Peyer's patch (tissue), 4 donors: ENCODE data around the gene ARHGAP22. TPM values are rescaled to one million over a fixed set of nuclear protein-coding genes. Genes with fewer than 3 reads are reported as not detected.

Source experiments
- DNase-seq, 3 donors: peaks; one replicate each; pipeline ENCODE4 v3.0.0-alpha.2; 2017 to 2019
- H3K27ac ChIP-seq, 4 donors: fragments of 200-600 bp; sonication (generic); one replicate each; pipeline ENCODE4 v1.5.1; 2016 to 2019
- H3K27me3 ChIP-seq, 2 donors: fragments of 200-600 bp; sonication (generic); one replicate each; pipeline ENCODE4 v1.5.1; 2019
- H3K36me3 ChIP-seq, 3 donors: fragments of 200-600 bp; sonication (generic); one replicate each; pipeline ENCODE4 v1.5.1; 2016 to 2019
- H3K4me1 ChIP-seq, 4 donors: fragments of 200-600 bp; sonication (generic); one replicate each; pipeline ENCODE4 v1.5.1; 2016 to 2019
- H3K4me3 ChIP-seq, 4 donors: fragments of 200-600 bp; sonication (generic); 1 replicate in 3 of 4; 2 replicates in 1 of 4; pipeline ENCODE4 v1.5.1; 2016 to 2019; ENCODE audit warnings: mild to moderate bottlenecking in 1 of 4
- H3K9me3 ChIP-seq, 4 donors: fragments of 200-600 bp; sonication (generic); one replicate each; pipeline ENCODE4 v1.5.1; 2016 to 2019; ENCODE audit warnings: mild to moderate bottlenecking in 1 of 4
- POLR2A ChIP-seq, 2 donors: fragments of 450-650 bp; IDR thresholded peaks; one replicate each; pipeline ENCODE4 v1.5.1; 2017; ENCODE audit warnings: antibody characterized with exemption in 2 of 2, mild to moderate bottlenecking in 2 of 2, moderate library complexity in 2 of 2
- total RNA-seq, 4 donors: library from RNA; depleted of rRNA; stranded (reverse); fragments of >200 nt; gene quantifications; one replicate each; pipeline ENCODE4 v1.1.0, GENCODE V29; 2016
- TF ChIP-seq, protein P1 (sequence below), 6 experiments: fragments of 450-650 bp in 4 of 6; fragments of 200-600 bp in 2 of 6; sonication (generic) in 1 of 6; IDR thresholded peaks; one replicate each; pipeline ENCODE4 v1.5.1; 2017 to 2019; ENCODE audit warnings: antibody characterized with exemption in 6 of 6, mild to moderate bottlenecking in 3 of 6, moderate library complexity in 1 of 6

ARHGAP22 gene, protein sequence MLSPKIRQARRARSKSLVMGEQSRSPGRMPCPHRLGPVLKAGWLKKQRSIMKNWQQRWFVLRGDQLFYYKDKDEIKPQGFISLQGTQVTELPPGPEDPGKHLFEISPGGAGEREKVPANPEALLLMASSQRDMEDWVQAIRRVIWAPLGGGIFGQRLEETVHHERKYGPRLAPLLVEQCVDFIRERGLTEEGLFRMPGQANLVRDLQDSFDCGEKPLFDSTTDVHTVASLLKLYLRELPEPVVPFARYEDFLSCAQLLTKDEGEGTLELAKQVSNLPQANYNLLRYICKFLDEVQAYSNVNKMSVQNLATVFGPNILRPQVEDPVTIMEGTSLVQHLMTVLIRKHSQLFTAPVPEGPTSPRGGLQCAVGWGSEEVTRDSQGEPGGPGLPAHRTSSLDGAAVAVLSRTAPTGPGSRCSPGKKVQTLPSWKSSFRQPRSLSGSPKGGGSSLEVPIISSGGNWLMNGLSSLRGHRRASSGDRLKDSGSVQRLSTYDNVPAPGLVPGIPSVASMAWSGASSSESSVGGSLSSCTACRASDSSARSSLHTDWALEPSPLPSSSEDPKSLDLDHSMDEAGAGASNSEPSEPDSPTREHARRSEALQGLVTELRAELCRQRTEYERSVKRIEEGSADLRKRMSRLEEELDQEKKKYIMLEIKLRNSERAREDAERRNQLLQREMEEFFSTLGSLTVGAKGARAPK
- total RNA-seq: 10 to 100 TPM in 1 of 4 donors, 1 to 10 TPM in 2, not detected in 1; 1.9 to 10.7 (median 8.3) TPM

DNA sequence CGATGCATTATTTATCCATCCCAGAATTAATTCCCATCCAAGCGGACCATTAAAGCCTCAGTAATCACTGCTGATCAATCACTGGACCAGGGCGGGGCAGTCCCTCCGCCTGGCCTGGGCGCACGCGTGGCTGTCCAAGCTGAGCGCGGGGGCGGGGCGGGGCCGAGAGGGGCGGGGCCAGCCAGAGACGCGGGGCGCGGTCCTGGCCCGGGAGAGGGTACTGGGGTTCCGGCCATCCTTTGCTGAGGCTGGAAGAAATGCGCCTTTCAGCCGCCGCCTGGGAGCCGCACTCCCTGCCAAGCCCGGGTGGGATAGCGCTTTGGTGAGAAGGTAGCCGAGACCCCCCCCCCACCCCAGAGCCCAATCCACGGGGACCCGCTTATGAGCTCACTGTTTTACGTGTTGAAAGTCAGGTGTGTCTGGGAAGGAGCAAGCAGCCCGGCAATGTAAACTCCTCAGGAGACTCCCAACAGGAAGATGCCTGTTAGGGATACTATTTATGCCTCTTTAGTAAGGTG is at the start of gene ARHGAP22:
TSS of gene ARHGAP22 (minus strand) at position 83 of the 518 bp plus-strand sequence. CDS start 277 bp downstream, outside the sequence.
- H3K27me3 ChIP-seq: no peaks in the 10 kb centered on the region
- H3K27ac ChIP-seq: peak within 1 kb of the TSS in 1 of 4 donors; percentile 34
- peak within 1 kb of the TSS; percentile 7 to 40 (median 25) for H3K4me3 ChIP-seq
- DNase-seq: peak; percentile 40 to 61 (median 56)
- TF ChIP-seq POLR2A (IDR thresholded peaks at IDR 0.05): no peak
- TF ChIP-seq, protein P1, sequence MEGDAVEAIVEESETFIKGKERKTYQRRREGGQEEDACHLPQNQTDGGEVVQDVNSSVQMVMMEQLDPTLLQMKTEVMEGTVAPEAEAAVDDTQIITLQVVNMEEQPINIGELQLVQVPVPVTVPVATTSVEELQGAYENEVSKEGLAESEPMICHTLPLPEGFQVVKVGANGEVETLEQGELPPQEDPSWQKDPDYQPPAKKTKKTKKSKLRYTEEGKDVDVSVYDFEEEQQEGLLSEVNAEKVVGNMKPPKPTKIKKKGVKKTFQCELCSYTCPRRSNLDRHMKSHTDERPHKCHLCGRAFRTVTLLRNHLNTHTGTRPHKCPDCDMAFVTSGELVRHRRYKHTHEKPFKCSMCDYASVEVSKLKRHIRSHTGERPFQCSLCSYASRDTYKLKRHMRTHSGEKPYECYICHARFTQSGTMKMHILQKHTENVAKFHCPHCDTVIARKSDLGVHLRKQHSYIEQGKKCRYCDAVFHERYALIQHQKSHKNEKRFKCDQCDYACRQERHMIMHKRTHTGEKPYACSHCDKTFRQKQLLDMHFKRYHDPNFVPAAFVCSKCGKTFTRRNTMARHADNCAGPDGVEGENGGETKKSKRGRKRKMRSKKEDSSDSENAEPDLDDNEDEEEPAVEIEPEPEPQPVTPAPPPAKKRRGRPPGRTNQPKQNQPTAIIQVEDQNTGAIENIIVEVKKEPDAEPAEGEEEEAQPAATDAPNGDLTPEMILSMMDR (IDR thresholded peaks at IDR 0.05): no peak
- no peaks in the 10 kb centered on the region for H3K9me3 ChIP-seq
- H3K36me3 ChIP-seq: no peaks in the 10 kb centered on the region
- H3K4me1 ChIP-seq: peaks cover 0 to 9% (median 3%) of the 10 kb centered on the region in 4 donors

DNA sequence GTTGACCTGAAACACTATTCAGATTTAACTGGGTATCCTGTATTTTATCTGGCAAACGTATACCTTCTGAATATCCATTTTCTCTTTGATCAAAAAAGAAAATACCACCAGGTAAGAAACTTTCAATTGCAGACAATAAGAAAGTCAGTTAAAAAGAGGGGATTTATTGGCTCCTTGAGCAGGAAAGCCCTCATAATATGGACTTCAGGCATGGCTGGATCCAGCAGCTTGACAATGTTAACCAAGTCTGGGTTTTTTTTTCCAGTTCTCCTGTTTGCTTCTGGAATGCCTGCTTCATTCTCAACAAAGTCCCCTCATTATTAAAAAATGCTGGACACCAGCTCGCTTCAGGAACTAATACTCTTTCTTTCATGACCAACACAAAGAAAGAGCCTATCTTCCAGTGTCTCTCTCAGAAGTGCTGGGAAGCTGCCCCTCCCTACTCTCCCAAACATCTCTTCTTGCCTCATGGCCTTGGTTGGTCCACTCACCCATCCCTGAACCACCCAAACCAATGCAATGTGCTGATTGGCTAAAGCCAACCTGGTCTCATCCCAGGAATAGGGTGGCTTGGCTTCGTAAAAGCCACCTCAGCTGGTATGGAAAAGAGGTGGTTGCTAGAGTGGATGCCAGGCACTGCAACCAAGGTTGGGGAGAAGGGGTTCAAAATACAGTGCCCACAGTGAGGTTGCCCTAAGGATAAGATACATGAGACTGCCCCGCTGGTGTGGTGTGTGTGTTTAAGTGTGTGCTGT is 49.2 kb upstream of the ARHGAP22 start:
- TF ChIP-seq POLR2A (IDR thresholded peaks at IDR 0.05): no peak
- TF ChIP-seq, protein P1 (IDR thresholded peaks at IDR 0.05): no peak

DNA sequence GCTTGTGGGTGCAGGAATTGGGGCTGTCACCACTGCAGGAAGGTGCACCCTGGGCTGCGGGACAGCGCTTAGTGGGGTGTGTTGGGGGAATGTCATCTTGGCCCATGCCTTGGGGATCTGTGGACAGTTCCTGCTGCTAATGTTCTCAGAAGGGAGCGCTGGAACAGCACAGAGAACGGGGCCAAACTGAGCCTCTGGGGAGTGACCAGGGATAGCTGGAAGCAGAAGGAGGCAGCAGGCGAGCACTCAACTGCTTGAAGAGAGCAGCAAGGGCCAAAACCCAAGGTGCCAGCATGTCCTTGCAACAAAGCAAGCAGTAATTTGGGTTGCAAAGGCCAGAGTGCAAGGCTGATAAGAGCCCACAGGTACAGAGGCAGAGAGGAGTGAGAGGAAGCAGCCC is 48.5 kb upstream of the ARHGAP22 start:
- Histone ChIP-seq H3K4me3 (no peak overlapping the region), H3K4me1 (peaks cover 0 to 18% (median 5%) of the 10 kb centered on the region in 4 donors), H3K27ac (no peak overlapping the region), H3K27me3 (no peaks in the 10 kb centered on the region), H3K9me3 (no peaks in the 10 kb centered on the region), H3K36me3 (no peaks in the 10 kb centered on the region)
- DNase-seq: no peak
- TF ChIP-seq, protein P1 (IDR thresholded peaks at IDR 0.05): no peak
- TF ChIP-seq POLR2A (IDR thresholded peaks at IDR 0.05): no peak

More for the DNA sequence above, 49.2 kb upstream of the ARHGAP22 start:
- Histone ChIP-seq H3K4me1 (peaks cover 0 to 18% (median 5%) of the 10 kb centered on the region in 4 donors), H3K36me3 (no peaks in the 10 kb centered on the region), H3K27ac (no peak overlapping the region), H3K4me3 (no peak overlapping the region), H3K9me3 (no peaks in the 10 kb centered on the region), H3K27me3 (no peaks in the 10 kb centered on the region)
- DNase-seq: no peak

DNA sequence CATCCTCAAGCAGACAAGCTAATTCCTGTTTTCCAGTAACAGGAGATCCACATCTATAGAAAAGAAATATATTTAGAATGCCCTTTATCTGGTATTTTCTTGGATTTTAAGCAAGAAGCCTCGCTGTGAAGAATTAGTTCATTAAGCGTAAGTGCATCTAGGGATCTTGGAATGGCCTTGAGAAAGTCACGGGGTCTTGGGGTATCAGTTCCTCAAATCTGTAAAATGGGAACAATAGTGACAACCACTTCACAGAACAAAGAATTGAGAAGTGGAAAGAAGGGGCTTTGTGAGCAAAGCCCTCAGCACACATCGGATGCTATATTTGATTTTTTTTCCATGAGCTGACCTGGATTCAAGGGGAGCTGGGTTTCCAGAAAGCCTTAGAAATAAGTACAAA is 47.5 kb upstream of the ARHGAP22 start:
- Histone ChIP-seq H3K4me1 (peaks cover 0 to 18% (median 5%) of the 10 kb centered on the region in 4 donors), H3K36me3 (no peaks in the 10 kb centered on the region), H3K9me3 (no peaks in the 10 kb centered on the region), H3K27ac (no peak overlapping the region), H3K27me3 (no peaks in the 10 kb centered on the region), H3K4me3 (no peak overlapping the region)
- DNase-seq: no peak
- no peak for TF ChIP-seq POLR2A (IDR thresholded peaks at IDR 0.05)
- TF ChIP-seq, protein P1 (IDR thresholded peaks at IDR 0.05): no peak

DNA sequence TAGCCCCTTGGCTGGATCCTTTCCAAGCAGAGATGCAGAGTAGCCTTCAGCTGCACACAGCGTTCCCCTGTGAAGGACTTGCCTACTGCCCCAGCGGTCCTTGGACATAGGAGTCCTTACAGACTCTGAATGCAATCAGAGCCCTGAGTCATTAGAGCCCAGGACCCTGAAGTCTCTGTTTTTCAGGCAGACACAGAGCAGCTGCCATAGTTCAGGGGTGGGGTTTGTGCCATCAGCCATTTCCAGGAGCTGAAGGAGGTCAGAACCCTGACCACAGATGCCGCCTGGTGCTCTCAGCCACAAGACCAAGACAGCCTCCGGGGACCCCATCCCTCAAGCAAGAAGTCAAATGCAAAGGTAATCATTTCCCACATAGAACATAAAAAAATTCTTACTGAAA is 47.0 kb upstream of the ARHGAP22 start:
- peaks cover 0 to 17% (median 5%) of the 10 kb centered on the region in 4 donors for H3K4me1 ChIP-seq
- H3K36me3 ChIP-seq: no peaks in the 10 kb centered on the region
- no peak overlapping the region for H3K27ac ChIP-seq
- no peak for DNase-seq
- H3K27me3 ChIP-seq: no peaks in the 10 kb centered on the region
- no peak overlapping the region for H3K4me3 ChIP-seq
- TF ChIP-seq, protein P1 (IDR thresholded peaks at IDR 0.05): no peak
- no peak for TF ChIP-seq POLR2A (IDR thresholded peaks at IDR 0.05)
- no peaks in the 10 kb centered on the region for H3K9me3 ChIP-seq
